Nephron (organoid): Measurements from ENCODE around the gene CGB3.
A peak's percentile ranks its signal among the peaks of the same experiment; 100 is the strongest.
"Not testable (repeated sequence)": the region's sequence is repeated elsewhere in the genome, so short reads cannot be mapped to it uniquely, and the experiment has no call there.

Source experiments
- H3K27ac Mint-ChIP-seq, 3 experiments: 2 replicates each; pipeline ENCODE4 v1.8.0; 2020; ENCODE audit warnings: mixed read lengths in 3 of 3, mild to moderate bottlenecking in 2 of 3, moderate library complexity in 1 of 3
- H3K27me3 Mint-ChIP-seq: 2 replicates; pipeline ENCODE4 v1.8.0; 2021; ENCODE audit warnings: low read depth, mild to moderate bottlenecking, moderate library complexity, mixed read lengths
- H3K36me3 Mint-ChIP-seq: 2 replicates; pipeline ENCODE4 v1.8.0; 2020; ENCODE audit warnings: low read depth, mixed read lengths
- H3K4me1 Mint-ChIP-seq: 2 replicates; pipeline ENCODE4 v1.8.0; 2020; ENCODE audit warnings: mixed read lengths
- H3K4me3 Mint-ChIP-seq, 3 experiments: 2 replicates each; pipeline ENCODE4 v1.8.0; 2020; ENCODE audit warnings: mild to moderate bottlenecking in 3 of 3, mixed read lengths in 3 of 3, moderate library complexity in 2 of 3
- H3K9me3 Mint-ChIP-seq: 2 replicates; pipeline ENCODE4 v1.8.0; 2020; ENCODE audit warnings: mixed read lengths
- CTCF ChIP-seq, 3 experiments: fragments of 200-600 bp; sonication (generic); IDR thresholded peaks; one replicate each; pipeline ENCODE4 v1.5.0; 2021; ENCODE audit warnings: antibody characterized with exemption in 3 of 3; ENCODE audit not compliant: unreplicated experiment in 3 of 3

Gene CGB3

GRCh38 chr19:49024233-49024632, at the start of gene CGB3:
Gene CGB3 (minus strand): TSS chr19:49024333. CDS start chr19:49023971, 362 bp downstream.
- not testable (repeated sequence) for H3K27ac Mint-ChIP-seq, H3K9me3 Mint-ChIP-seq, H3K4me3 Mint-ChIP-seq, H3K36me3 Mint-ChIP-seq, H3K4me1 Mint-ChIP-seq
- H3K27me3 Mint-ChIP-seq: peaks cover 28% of the 10 kb centered on the region

GRCh38 chr19:49071860-49072547, 47.9 kb upstream of the CGB3 start:
- TF ChIP-seq CTCF (IDR thresholded peaks at IDR 0.05; ENCODE audit: unreplicated experiment in 3 of 3): no peak
- Mint-ChIP-seq H3K4me1 (peaks cover 31% of the 10 kb centered on the region), H3K36me3 (peaks cover 10% of the 10 kb centered on the region), H3K4me3 (peak overlapping the region; percentile 55 to 72 (median 69)), H3K27me3 (peaks cover 72% of the 10 kb centered on the region), H3K9me3 (peaks cover 16% of the 10 kb centered on the region), H3K27ac (no peak overlapping the region)

GRCh38 chr19:49070416-49070815, 46.3 kb upstream of the CGB3 start:
- no peak for TF ChIP-seq CTCF (IDR thresholded peaks at IDR 0.05; ENCODE audit: unreplicated experiment in 3 of 3)

GRCh38 chr19:49069026-49069425, 44.9 kb upstream of the CGB3 start:
- Mint-ChIP-seq H3K27me3 (peaks cover 68% of the 10 kb centered on the region), H3K27ac (no peak overlapping the region), H3K9me3 (peaks cover 16% of the 10 kb centered on the region), H3K4me3 (no peak overlapping the region), H3K36me3 (peaks cover 10% of the 10 kb centered on the region), H3K4me1 (peaks cover 47% of the 10 kb centered on the region)
- no peak for TF ChIP-seq CTCF (IDR thresholded peaks at IDR 0.05; ENCODE audit: unreplicated experiment in 3 of 3)

More at GRCh38 chr19:49070416-49070815, 46.3 kb upstream of the CGB3 start:
- Mint-ChIP-seq H3K36me3 (peaks cover 10% of the 10 kb centered on the region), H3K4me3 (peak overlapping the region in 2 of 3 experiments; percentile 2 to 33), H3K9me3 (peaks cover 16% of the 10 kb centered on the region), H3K4me1 (peaks cover 47% of the 10 kb centered on the region), H3K27ac (no peak overlapping the region), H3K27me3 (peaks cover 80% of the 10 kb centered on the region)

GRCh38 chr19:49067554-49067953, 43.4 kb upstream of the CGB3 start:
- Mint-ChIP-seq H3K36me3 (no peaks in the 10 kb centered on the region), H3K4me1 (peaks cover 33% of the 10 kb centered on the region), H3K9me3 (peaks cover 14% of the 10 kb centered on the region)

More at GRCh38 chr19:49067554-49067953, 43.4 kb upstream of the CGB3 start:
- no peak for TF ChIP-seq CTCF (IDR thresholded peaks at IDR 0.05; ENCODE audit: unreplicated experiment in 3 of 3)
- H3K27me3 Mint-ChIP-seq: peaks cover 57% of the 10 kb centered on the region
- H3K4me3 Mint-ChIP-seq: no peak overlapping the region
- H3K27ac Mint-ChIP-seq: peak overlapping the region in 1 of 3 experiments; percentile 10
